PFSK-1 (cell line): ENCODE results near the gene EIPR1.

Experiments used
- POLR2AphosphoS5 ChIP-seq: IDR thresholded peaks from 2 replicates; pipeline ENCODE4 v1.6.1; 2012; ENCODE audit warnings: low read depth, mild to moderate bottlenecking, control low read depth, low read length, moderate library complexity
- SIN3A ChIP-seq: IDR thresholded peaks from 2 replicates; pipeline ENCODE4 v1.6.1; 2012; ENCODE audit warnings: mild to moderate bottlenecking, low read length, moderate library complexity, borderline replicate concordance; ENCODE audit not compliant: insufficient read depth

DNA sequence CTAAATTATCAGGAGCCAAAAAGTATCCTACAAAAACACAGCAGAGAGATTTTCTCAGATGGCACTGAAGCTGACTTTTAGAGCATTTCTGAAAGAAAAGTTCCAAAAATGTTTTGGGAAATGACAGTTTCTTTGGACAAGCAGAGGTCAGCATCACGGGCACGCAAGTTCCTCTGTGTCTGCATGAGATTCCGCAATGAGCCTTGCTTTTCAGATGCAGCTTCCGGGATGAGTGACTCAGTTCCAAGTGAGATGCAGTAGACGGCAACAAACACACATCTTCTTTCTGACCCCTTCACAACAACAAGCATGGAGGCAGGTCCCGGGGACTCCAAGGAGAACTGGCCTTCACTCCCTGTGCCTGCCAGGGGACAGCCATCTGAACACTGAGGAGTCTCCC lies 76.6 kb downstream of the EIPR1 start:
- TF ChIP-seq SIN3A (no peak), POLR2AphosphoS5 (no peak)
